ENCODE measurements around the gene ZGLP1. TPM values are rescaled to one million over a fixed set of nuclear protein-coding genes. Genes with fewer than 3 reads are reported as not detected.
A peak's percentile ranks its signal among the peaks of the same experiment; 100 is the strongest.

ZGLP1 gene
- total and polyA plus RNA-seq, 2 of the 13 experiments (the other 11 are each of a cell fraction or from before 2014, with no cell fraction given): 2.4 to 3.0 TPM

DNA sequence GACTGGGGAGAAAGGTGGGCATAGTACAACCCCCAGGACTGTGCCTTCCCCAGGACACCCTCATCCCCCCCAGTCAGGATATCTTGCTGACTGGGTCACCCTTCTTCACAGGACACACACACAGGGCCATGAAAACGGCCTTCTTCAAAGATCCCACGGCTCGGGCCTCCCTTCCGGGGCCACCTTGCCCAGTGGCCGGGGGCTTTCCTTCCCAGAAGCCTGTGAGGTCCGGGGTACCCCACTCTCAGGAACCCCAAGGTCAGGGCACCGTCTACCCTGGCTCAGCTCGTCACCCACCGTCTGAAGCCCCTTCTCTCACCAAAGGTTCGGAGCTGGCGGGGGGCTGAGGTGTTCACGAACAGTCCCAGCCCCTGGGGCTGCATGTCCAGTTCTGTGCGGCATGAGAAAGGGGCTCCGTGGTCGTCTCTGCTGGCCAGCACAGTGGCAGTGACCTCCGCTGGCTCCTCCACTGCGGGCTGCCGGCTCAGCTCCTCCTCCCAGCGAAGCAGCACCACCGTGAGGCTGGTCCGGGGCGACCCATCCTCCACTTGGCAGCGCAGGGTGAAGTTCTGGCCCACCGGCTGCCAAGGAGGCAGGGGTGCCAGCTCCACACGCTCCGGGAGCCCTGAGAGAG is 25.9 kb upstream of the ZGLP1 start (continued):
- TF ChIP-seq ZNF788 (CRISPR knock-in tag; IDR thresholded peaks at IDR 0.05; ENCODE audit: borderline replicate concordance): no peak
- TF ChIP-seq CHD2 (IDR thresholded peaks at IDR 0.05; ENCODE audit: low read depth, low read length): no peak
- peak; percentile 68 for TF ChIP-seq SRSF1 (optimal IDR thresholded peaks at IDR 0.05; ENCODE audit: low read depth, low read length)
- TF ChIP-seq ZNF564 (CRISPR knock-in tag; IDR thresholded peaks at IDR 0.05): 0 out of 2 replicates have a peak, but pooled peaks have one; percentile 8
- TF ChIP-seq, protein P1, sequence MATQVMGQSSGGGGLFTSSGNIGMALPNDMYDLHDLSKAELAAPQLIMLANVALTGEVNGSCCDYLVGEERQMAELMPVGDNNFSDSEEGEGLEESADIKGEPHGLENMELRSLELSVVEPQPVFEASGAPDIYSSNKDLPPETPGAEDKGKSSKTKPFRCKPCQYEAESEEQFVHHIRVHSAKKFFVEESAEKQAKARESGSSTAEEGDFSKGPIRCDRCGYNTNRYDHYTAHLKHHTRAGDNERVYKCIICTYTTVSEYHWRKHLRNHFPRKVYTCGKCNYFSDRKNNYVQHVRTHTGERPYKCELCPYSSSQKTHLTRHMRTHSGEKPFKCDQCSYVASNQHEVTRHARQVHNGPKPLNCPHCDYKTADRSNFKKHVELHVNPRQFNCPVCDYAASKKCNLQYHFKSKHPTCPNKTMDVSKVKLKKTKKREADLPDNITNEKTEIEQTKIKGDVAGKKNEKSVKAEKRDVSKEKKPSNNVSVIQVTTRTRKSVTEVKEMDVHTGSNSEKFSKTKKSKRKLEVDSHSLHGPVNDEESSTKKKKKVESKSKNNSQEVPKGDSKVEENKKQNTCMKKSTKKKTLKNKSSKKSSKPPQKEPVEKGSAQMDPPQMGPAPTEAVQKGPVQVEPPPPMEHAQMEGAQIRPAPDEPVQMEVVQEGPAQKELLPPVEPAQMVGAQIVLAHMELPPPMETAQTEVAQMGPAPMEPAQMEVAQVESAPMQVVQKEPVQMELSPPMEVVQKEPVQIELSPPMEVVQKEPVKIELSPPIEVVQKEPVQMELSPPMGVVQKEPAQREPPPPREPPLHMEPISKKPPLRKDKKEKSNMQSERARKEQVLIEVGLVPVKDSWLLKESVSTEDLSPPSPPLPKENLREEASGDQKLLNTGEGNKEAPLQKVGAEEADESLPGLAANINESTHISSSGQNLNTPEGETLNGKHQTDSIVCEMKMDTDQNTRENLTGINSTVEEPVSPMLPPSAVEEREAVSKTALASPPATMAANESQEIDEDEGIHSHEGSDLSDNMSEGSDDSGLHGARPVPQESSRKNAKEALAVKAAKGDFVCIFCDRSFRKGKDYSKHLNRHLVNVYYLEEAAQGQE (IDR thresholded peaks at IDR 0.05; ENCODE audit: borderline replicate concordance in 1 of 2, low read depth in 1 of 2, low read length in 2 of 2): no peak
- peak; percentile 43; the same call in 1 of the 2 replicates for TF ChIP-seq MED1 (CRISPR knock-in tag; IDR thresholded peaks at IDR 0.05)
- TF ChIP-seq, protein P2, sequence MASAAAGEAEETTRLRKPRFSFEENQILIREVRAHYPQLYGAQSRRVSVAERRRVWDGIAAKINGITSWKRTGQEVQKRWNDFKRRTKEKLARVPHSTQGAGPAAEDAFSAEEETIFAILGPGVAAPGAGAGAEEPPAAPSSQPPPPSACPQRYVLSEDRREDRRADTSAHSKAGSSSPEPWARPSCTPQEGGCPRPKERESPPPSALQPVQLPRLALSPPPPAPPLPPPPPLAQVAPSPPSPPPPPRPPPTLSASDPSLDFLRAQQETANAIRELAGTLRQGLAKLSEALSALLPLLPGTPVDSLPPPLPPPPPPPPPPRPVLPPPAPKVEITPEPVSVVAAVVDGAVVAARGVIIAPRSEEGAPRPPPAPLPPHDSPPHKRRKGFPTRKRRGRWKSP (CRISPR knock-in tag; IDR thresholded peaks at IDR 0.05): no peak
- TF ChIP-seq ZNF556 (CRISPR knock-in tag; IDR thresholded peaks at IDR 0.05; ENCODE audit: borderline replicate concordance): no peak
- TF ChIP-seq, protein P3, sequence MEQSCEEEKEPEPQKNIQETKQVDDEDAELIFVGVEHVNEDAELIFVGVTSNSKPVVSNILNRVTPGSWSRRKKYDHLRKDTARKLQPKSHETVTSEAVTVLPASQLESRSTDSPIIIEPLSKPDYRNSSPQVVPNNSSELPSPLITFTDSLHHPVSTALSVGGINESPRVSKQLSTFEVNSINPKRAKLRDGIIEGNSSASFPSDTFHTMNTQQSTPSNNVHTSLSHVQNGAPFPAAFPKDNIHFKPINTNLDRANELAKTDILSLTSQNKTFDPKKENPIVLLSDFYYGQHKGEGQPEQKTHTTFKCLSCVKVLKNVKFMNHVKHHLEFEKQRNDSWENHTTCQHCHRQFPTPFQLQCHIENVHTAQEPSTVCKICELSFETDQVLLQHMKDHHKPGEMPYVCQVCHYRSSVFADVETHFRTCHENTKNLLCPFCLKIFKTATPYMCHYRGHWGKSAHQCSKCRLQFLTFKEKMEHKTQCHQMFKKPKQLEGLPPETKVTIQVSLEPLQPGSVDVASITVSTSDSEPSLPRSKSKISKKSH (CRISPR knock-in tag; IDR thresholded peaks at IDR 0.05; ENCODE audit: borderline replicate concordance): peak; percentile 81; the same call in 1 of the 2 replicates
- no peak for TF ChIP-seq ZFP36 (IDR thresholded peaks at IDR 0.05; ENCODE audit: borderline replicate concordance, low read depth, low read length, partially characterized antibody)
- no peak for TF ChIP-seq MED13 (CRISPR knock-in tag; IDR thresholded peaks at IDR 0.05)
- 0 out of 2 replicates have a peak, but pooled peaks have one; percentile 15 for TF ChIP-seq ZNF225 (CRISPR knock-in tag; IDR thresholded peaks at IDR 0.05)
- no peak for TF ChIP-seq ARNTL (CRISPR knock-in tag; IDR thresholded peaks at IDR 0.05)
- TF ChIP-seq ZNF432 (CRISPR knock-in tag; IDR thresholded peaks at IDR 0.05; ENCODE audit: borderline replicate concordance): no peak
- TF ChIP-seq, protein P4, sequence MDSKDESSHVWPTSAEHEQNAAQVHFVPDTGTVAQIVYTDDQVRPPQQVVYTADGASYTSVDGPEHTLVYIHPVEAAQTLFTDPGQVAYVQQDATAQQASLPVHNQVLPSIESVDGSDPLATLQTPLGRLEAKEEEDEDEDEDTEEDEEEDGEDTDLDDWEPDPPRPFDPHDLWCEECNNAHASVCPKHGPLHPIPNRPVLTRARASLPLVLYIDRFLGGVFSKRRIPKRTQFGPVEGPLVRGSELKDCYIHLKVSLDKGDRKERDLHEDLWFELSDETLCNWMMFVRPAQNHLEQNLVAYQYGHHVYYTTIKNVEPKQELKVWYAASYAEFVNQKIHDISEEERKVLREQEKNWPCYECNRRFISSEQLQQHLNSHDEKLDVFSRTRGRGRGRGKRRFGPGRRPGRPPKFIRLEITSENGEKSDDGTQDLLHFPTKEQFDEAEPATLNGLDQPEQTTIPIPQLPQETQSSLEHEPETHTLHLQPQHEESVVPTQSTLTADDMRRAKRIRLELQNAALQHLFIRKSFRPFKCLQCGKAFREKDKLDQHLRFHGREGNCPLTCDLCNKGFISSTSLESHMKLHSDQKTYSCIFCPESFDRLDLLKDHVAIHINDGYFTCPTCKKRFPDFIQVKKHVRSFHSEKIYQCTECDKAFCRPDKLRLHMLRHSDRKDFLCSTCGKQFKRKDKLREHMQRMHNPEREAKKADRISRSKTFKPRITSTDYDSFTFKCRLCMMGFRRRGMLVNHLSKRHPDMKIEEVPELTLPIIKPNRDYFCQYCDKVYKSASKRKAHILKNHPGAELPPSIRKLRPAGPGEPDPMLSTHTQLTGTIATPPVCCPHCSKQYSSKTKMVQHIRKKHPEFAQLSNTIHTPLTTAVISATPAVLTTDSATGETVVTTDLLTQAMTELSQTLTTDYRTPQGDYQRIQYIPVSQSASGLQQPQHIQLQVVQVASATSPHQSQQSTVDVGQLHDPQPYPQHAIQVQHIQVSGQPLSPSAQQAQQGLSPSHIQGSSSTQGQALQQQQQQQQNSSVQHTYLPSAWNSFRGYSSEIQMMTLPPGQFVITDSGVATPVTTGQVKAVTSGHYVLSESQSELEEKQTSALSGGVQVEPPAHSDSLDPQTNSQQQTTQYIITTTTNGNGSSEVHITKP (CRISPR knock-in tag; IDR thresholded peaks at IDR 0.05; ENCODE audit: low read depth): peak; percentile 46; the same call in 1 of the 2 replicates
- no peak; the same call in 1 of the 2 replicates for TF ChIP-seq ZNF761 (CRISPR knock-in tag; conservative IDR thresholded peaks at IDR 0.05)
- TF ChIP-seq ZNF703 (CRISPR knock-in tag; IDR thresholded peaks at IDR 0.05; ENCODE audit: borderline replicate concordance): no peak
- TF ChIP-seq TCF7L2 (IDR thresholded peaks at IDR 0.05; ENCODE audit: low read depth, low read length): no peak
- TF ChIP-seq ZFP82 (CRISPR knock-in tag; IDR thresholded peaks at IDR 0.05; ENCODE audit: borderline replicate concordance): no peak

All from HepG2 (cell line).